BLaER1 (cell line): Measurements from ENCODE around the gene UBE2L3.
"Not testable (repeated sequence)": the region's sequence is repeated elsewhere in the genome, so short reads cannot be mapped to it uniquely, and the experiment has no call there.

Experiments used
- H3K27ac ChIP-seq: shearing (Covaris generic); formaldehyde crosslinking; 2 replicates; pipeline ENCODE4 v1.8.1; 2022
- H3K27me3 ChIP-seq: shearing (Covaris generic); formaldehyde crosslinking; 2 replicates; pipeline ENCODE4 v1.8.1; 2022
- H3K36me3 ChIP-seq: shearing (Covaris generic); formaldehyde crosslinking; 2 replicates; pipeline ENCODE4 v1.8.1; 2022
- H3K4me1 ChIP-seq: shearing (Covaris generic); formaldehyde crosslinking; 2 replicates; pipeline ENCODE4 v1.8.1; 2022
- H3K4me2 ChIP-seq: shearing (Covaris generic); formaldehyde crosslinking; 2 replicates; pipeline ENCODE4 v1.8.1; 2022
- H3K4me3 ChIP-seq: shearing (Covaris generic); formaldehyde crosslinking; 2 replicates; pipeline ENCODE4 v1.8.1; 2022
- H3K9ac ChIP-seq: shearing (Covaris generic); formaldehyde crosslinking; 2 replicates; pipeline ENCODE4 v1.8.1; 2022
- H3K9me3 ChIP-seq: shearing (Covaris generic); formaldehyde crosslinking; 2 replicates; pipeline ENCODE4 v1.8.1; 2022
- H4K20me1 ChIP-seq: shearing (Covaris generic); formaldehyde crosslinking; 2 replicates; pipeline ENCODE4 v1.8.1; 2022
- Cebpa-rat ChIP-seq: shearing (Covaris generic); IDR thresholded peaks from 2 replicates; pipeline ENCODE4 v1.8.1; 2022

The UBE2L3 gene

GRCh38 chr22:21567456-21568346 lies at the start of gene UBE2L3:
TSS of gene UBE2L3 (plus strand) at chr22:21567714. CDS start at chr22:21567745, 31 bp downstream.
- Histone ChIP-seq H3K9me3 (no peaks in the 10 kb centered on the region), H3K36me3 (peaks cover 12% of the 10 kb centered on the region), H3K27ac (peak within 1 kb of the TSS; percentile 100), H4K20me1 (peaks cover 51% of the 10 kb centered on the region), H3K9ac (peak within 1 kb of the TSS; percentile 100), H3K4me1 (peaks cover 35% of the 10 kb centered on the region), H3K27me3 (no peaks in the 10 kb centered on the region), H3K4me3 (peak within 1 kb of the TSS; percentile 99), H3K4me2 (peak within 1 kb of the TSS; percentile 95)
- no peak for TF ChIP-seq Cebpa-rat

- H4K20me1 ChIP-seq, H3K4me2 ChIP-seq, H3K27ac ChIP-seq, H3K4me3 ChIP-seq, H3K36me3 ChIP-seq, H3K9me3 ChIP-seq, H3K9ac ChIP-seq, H3K27me3 ChIP-seq, H3K4me1 ChIP-seq: not testable (repeated sequence)
Measured at GRCh38 chr22:21526705-21527500, 40.6 kb upstream of the UBE2L3 start.

DNA sequence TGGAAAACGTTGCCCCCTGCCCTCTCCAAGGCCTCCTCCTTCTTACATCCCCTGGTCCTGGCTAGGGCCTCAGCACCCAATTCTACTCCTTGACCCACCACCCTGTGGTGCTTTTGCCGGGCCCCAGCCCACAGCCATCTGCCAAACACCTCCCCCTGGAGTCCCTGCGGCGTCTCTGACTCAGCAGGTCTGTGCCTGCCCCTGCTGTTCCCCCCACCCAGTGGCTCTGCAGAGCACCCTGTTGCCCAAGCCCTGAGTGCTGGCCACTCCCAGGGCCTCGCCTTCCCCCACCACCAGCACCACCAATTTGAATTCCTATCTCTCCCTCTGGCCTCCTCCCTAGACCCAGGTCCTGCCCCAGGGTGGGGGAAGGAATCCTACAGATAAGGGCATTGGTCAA lies 36.0 kb upstream of the UBE2L3 start:
- H3K27ac ChIP-seq, H3K9me3 ChIP-seq, H3K4me2 ChIP-seq, H3K4me1 ChIP-seq, H4K20me1 ChIP-seq, H3K4me3 ChIP-seq, H3K27me3 ChIP-seq, H3K36me3 ChIP-seq, H3K9ac ChIP-seq: not testable (repeated sequence)

- H3K36me3 ChIP-seq, H3K27ac ChIP-seq, H3K4me2 ChIP-seq, H3K4me1 ChIP-seq, H4K20me1 ChIP-seq, H3K27me3 ChIP-seq, H3K9ac ChIP-seq, H3K4me3 ChIP-seq, H3K9me3 ChIP-seq: not testable (repeated sequence)
Measured at GRCh38 chr22:21532863-21533648, 34.5 kb upstream of the UBE2L3 start.

DNA sequence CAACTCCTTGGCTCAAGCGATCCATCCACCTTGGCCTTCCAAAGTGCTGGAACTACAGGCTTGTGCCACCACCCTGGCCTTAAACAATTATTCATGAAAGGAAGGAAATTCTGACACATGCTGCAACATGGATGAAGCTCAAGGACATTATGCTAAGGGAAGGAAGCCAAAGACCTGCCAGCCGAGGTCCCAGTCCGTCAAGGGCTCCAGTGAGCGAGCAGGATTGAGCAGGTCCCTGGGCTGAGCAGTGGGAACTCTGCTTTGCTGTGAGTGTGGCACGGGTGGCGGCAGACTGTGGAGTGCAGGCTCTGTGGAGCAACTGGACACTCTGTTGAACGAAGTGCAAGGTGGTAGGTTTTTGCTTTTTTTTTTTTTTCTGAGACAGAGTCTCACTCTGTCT lies 27.7 kb upstream of the UBE2L3 start:
- H4K20me1 ChIP-seq, H3K4me1 ChIP-seq, H3K9ac ChIP-seq, H3K27ac ChIP-seq, H3K4me2 ChIP-seq, H3K27me3 ChIP-seq, H3K4me3 ChIP-seq, H3K9me3 ChIP-seq, H3K36me3 ChIP-seq: not testable (repeated sequence)

GRCh38 chr22:21544432-21545322 lies 22.8 kb upstream of the UBE2L3 start:
- not testable (repeated sequence) for H3K4me2 ChIP-seq, H3K27ac ChIP-seq, H3K9me3 ChIP-seq, H4K20me1 ChIP-seq, H3K36me3 ChIP-seq, H3K4me3 ChIP-seq, H3K27me3 ChIP-seq, H3K4me1 ChIP-seq, H3K9ac ChIP-seq

GRCh38 chr22:21549558-21549957 lies 18.0 kb upstream of the UBE2L3 start:
- not testable (repeated sequence) for H3K27me3 ChIP-seq, H3K9ac ChIP-seq, H3K4me2 ChIP-seq, H3K4me1 ChIP-seq, H3K4me3 ChIP-seq, H3K9me3 ChIP-seq, H4K20me1 ChIP-seq, H3K27ac ChIP-seq, H3K36me3 ChIP-seq

DNA sequence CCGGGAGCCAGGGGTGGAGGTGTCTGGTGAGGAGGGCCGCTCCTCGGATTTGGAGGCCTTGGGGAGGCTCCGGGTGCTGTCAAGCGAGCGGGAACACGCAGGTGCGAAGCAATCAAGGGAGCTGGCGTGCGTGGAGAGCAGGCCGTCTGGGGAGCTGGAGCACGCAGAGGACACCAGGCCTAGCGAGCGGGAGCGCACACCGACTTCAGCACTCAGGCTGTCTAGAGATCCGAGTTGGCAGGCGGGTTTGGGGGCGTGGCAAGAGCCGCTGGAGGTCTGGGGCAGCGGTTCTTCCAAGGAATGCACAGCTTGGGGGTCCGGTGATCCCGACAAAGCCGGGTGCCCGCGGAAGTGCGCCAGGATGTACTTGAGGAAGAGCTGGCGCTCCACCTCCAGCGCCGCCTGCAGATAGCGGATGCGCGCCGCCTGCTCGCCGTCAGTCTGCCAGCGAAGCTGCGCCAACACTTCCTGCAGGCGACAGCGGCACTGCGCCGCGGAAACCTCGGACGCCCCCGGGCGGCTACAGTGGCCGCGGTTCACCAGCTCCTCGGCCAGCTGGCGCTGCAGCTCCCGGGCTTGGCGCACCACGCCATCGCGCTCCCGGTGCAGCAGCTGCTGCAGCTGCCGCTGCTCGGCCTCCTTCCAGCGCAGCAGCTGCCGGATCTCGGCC lies 17.4 kb upstream of the UBE2L3 start:
- not testable (repeated sequence) for H3K9me3 ChIP-seq, H3K27ac ChIP-seq, H3K9ac ChIP-seq, H3K4me1 ChIP-seq, H3K4me2 ChIP-seq, H4K20me1 ChIP-seq, H3K27me3 ChIP-seq, H3K36me3 ChIP-seq, H3K4me3 ChIP-seq

GRCh38 chr22:21550678-21551047 lies 16.9 kb upstream of the UBE2L3 start:
- not testable (repeated sequence) for H3K4me3 ChIP-seq, H4K20me1 ChIP-seq, H3K27me3 ChIP-seq, H3K27ac ChIP-seq, H3K36me3 ChIP-seq, H3K9ac ChIP-seq, H3K9me3 ChIP-seq, H3K4me1 ChIP-seq, H3K4me2 ChIP-seq

GRCh38 chr22:21551361-21551760 lies 16.2 kb upstream of the UBE2L3 start, which contains the start of gene RIMBP3C:
TSS of gene RIMBP3C (minus strand) at chr22:21551461. CDS start at chr22:21550976, 485 bp downstream.
- H3K27ac ChIP-seq, H4K20me1 ChIP-seq, H3K4me3 ChIP-seq, H3K9me3 ChIP-seq, H3K9ac ChIP-seq, H3K4me1 ChIP-seq, H3K36me3 ChIP-seq, H3K27me3 ChIP-seq: not testable (repeated sequence)
- peak within 1 kb of the TSS; percentile 34; the same call in 1 of the 2 replicates for H3K4me2 ChIP-seq

DNA sequence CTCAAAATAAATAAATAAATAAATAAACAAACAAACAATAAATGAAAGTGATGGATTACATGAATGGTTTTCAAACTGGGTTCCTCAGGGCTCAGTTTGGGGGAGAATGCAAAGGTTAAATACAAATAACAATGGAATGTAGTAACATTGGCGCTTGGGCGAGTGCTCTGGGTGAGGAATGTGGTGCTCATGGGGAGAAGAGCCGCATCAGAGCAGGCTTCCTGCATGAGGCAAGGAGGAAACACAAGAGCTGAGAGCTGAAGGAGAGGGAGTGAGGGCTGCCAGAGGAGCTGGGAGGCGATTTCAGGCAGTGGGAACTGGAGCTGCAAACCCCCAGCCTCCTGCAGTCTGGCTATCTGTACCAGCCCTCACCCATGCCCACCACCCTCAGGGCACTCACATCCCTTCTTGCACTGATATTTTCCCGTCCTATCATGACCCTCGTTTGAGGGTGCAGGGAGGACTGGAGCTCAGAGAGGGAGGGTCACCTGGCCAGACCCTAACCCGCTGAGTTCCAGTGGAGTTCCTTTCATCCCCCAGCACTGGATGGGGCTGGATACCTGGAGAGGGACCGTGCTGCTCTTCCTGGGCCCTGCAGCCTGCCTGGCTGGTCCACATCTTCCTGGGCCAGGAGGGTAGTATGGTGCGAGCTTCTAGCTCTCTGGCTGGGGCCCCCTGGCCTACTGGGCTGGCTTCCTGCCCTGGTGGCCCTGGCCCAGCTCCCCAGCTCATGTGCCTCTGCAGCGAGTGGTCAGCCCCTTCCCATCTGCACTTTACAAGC lies 8.0 kb upstream of the UBE2L3 start:
- H3K36me3 ChIP-seq, H3K27me3 ChIP-seq, H3K27ac ChIP-seq, H3K4me3 ChIP-seq, H4K20me1 ChIP-seq, H3K4me1 ChIP-seq, H3K9ac ChIP-seq, H3K9me3 ChIP-seq, H3K4me2 ChIP-seq: not testable (repeated sequence)

DNA sequence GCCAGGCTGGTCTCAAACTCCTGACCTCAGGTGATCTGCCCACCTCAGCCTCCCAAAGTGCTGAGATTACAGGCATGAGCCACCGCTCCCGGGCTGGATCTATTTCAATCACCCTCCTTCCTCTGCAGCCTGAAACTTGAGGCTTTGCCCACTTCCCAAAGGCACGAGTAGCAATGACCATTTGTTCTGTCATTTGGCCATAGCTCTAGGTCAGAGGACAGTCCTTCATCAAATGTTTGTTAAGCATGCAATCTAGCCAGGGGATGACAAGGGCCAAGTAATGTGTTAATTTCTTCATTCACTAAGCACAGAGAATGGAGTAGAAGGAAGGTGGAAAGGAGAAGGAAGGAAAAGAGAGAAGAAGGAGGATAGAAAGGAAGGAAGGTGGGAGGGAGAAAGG lies 6.9 kb upstream of the UBE2L3 start:
- H3K9me3 ChIP-seq, H3K27me3 ChIP-seq, H3K36me3 ChIP-seq, H3K4me3 ChIP-seq, H3K9ac ChIP-seq, H3K4me2 ChIP-seq, H3K4me1 ChIP-seq, H4K20me1 ChIP-seq, H3K27ac ChIP-seq: not testable (repeated sequence)
